Astrocyte (in vitro differentiated cells and primary cell): ENCODE results near the gene EVL. TPM values are rescaled to one million over a fixed set of nuclear protein-coding genes. Genes with fewer than 3 reads are reported as not detected.

ENCODE experiments used
- DNase-seq: peaks from one replicate; pipeline ENCODE4 v3.0.0-alpha.2; 2010; ENCODE audit warnings: low read depth
- FAIRE-seq: peaks from 2 replicates; lab custom pipeline; 2011; peaks lifted over from hg19 to GRCh38; lab: Jason Lieb, UNC
- H2AFZ ChIP-seq: 2 replicates; pipeline ENCODE4 v1.6.0; 2012; ENCODE audit warnings: low read depth, low read length, inconsistent platforms
- H3K27ac ChIP-seq: 2 replicates; pipeline ENCODE4 v1.5.1; 2011; ENCODE audit warnings: low read depth, low read length, inconsistent platforms
- H3K27me3 ChIP-seq: 2 replicates; pipeline ENCODE4 v1.6.0; 2011; ENCODE audit warnings: low read length, inconsistent platforms; ENCODE audit not compliant: insufficient read depth
- H3K36me3 ChIP-seq: 2 replicates; pipeline ENCODE4 v1.5.1; 2011; ENCODE audit warnings: low read length, inconsistent platforms; ENCODE audit not compliant: insufficient read depth
- H3K4me1 ChIP-seq: 2 replicates; pipeline ENCODE4 v1.5.1; 2011; ENCODE audit warnings: low read length, inconsistent platforms; ENCODE audit not compliant: insufficient read depth
- H3K4me2 ChIP-seq: 2 replicates; pipeline ENCODE4 v1.6.0; 2012; ENCODE audit warnings: low read length, inconsistent platforms
- H3K4me3 ChIP-seq: 2 replicates; pipeline ENCODE4 v1.5.1; 2011; ENCODE audit warnings: low read depth, mild to moderate bottlenecking, low read length, inconsistent platforms; ENCODE audit not compliant: insufficient read depth
- H3K79me2 ChIP-seq: 2 replicates; pipeline ENCODE4 v1.6.0; 2012; ENCODE audit warnings: mild to moderate bottlenecking, low read length, inconsistent platforms; ENCODE audit not compliant: insufficient read depth
- H3K9ac ChIP-seq: 2 replicates; pipeline ENCODE4 v1.6.0; 2012; ENCODE audit warnings: mild to moderate bottlenecking, low read length, inconsistent platforms
- H3K9me3 ChIP-seq: 2 replicates; pipeline ENCODE4 v1.5.1; 2012; ENCODE audit warnings: low read depth, mild to moderate bottlenecking, low read length, inconsistent platforms; ENCODE audit not compliant: insufficient read depth
- H4K20me1 ChIP-seq: 2 replicates; pipeline ENCODE4 v1.6.0; 2012; ENCODE audit warnings: low read length, inconsistent platforms; ENCODE audit not compliant: insufficient read depth
- H3K27ac Mint-ChIP-seq: one replicate; pipeline ENCODE4 v1.8.0; 2021; ENCODE audit warnings: mild to moderate bottlenecking, mixed read lengths; ENCODE audit not compliant: unreplicated experiment
- H3K27me3 Mint-ChIP-seq: one replicate; pipeline ENCODE4 v1.8.0; 2021; ENCODE audit warnings: low read depth, mixed read lengths; ENCODE audit not compliant: unreplicated experiment
- H3K36me3 Mint-ChIP-seq: one replicate; pipeline ENCODE4 v1.8.0; 2021; ENCODE audit warnings: low read depth, mixed read lengths; ENCODE audit not compliant: unreplicated experiment
- H3K4me1 Mint-ChIP-seq: one replicate; pipeline ENCODE4 v1.8.0; 2021; ENCODE audit warnings: low read depth, mixed read lengths; ENCODE audit not compliant: unreplicated experiment
- H3K4me3 Mint-ChIP-seq: one replicate; pipeline ENCODE4 v1.8.0; 2021; ENCODE audit warnings: mild to moderate bottlenecking, moderate library complexity, mixed read lengths; ENCODE audit not compliant: unreplicated experiment
- H3K9me3 Mint-ChIP-seq: one replicate; pipeline ENCODE4 v1.8.0; 2021; ENCODE audit warnings: mild to moderate bottlenecking, mixed read lengths; ENCODE audit not compliant: unreplicated experiment
- EZH2 ChIP-seq: IDR thresholded peaks from 2 replicates; pipeline ENCODE4 v1.6.1; 2012; ENCODE audit warnings: mild to moderate bottlenecking, low read length, inconsistent platforms; ENCODE audit not compliant: insufficient read depth
- total RNA-seq: library from RNA; stranded (reverse); gene quantifications from 2 replicates; pipeline ENCODE4 v1.2.1, GENCODE V29; 2021
- TF ChIP-seq, protein P1 (sequence below): IDR thresholded peaks from 2 replicates; pipeline ENCODE4 v1.5.1; 2011; ENCODE audit warnings: low read depth, mild to moderate bottlenecking, inconsistent platforms, low read length, moderate library complexity; ENCODE audit not compliant: insufficient read depth

The EVL gene
- total RNA-seq, 1 donor from 2014 or later: 48.9 TPM

DNA sequence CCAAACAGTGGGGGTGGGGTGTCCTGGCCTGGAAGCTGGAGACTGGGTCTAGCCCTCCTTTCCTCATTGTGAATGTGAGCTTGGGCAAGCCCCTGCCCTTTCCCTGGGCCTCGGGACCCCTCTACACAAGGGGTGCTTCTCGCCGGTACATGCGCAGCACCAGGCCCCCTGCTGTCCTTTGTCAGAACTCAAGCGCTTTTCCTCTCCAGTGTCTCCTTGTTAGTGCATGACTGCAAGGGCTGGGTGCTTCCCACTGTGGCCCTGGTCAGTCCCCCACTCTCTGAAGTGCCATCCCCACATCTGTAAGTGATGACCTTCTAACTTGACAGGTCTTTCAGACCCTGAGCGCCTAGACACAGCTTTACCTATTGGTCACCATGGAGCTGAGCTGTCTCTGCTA, 50.0 kb downstream of the EVL start:
- H3K27ac ChIP-seq: no peak overlapping the region
- Mint-ChIP-seq H3K4me1 (peaks cover 16% of the 10 kb centered on the region), H3K9me3 (no peaks in the 10 kb centered on the region), H3K4me3 (no peak overlapping the region), H3K27ac (no peak overlapping the region), H3K36me3 (peaks cover 11% of the 10 kb centered on the region), H3K27me3 (no peaks in the 10 kb centered on the region)
- DNase-seq (no peak), FAIRE-seq (no peak)
- H3K9me3 ChIP-seq: no peaks in the 10 kb centered on the region
- no peak overlapping the region for H3K4me3 ChIP-seq
- H3K36me3 ChIP-seq: no peaks in the 10 kb centered on the region
- H4K20me1 ChIP-seq: peaks cover 35% of the 10 kb centered on the region
- no peak overlapping the region for H3K4me2 ChIP-seq
- H2AFZ ChIP-seq: no peak overlapping the region
- no peaks in the 10 kb centered on the region for H3K27me3 ChIP-seq
- no peaks in the 10 kb centered on the region for H3K79me2 ChIP-seq
- peaks cover 2% of the 10 kb centered on the region for H3K4me1 ChIP-seq
- TF ChIP-seq, protein P1, sequence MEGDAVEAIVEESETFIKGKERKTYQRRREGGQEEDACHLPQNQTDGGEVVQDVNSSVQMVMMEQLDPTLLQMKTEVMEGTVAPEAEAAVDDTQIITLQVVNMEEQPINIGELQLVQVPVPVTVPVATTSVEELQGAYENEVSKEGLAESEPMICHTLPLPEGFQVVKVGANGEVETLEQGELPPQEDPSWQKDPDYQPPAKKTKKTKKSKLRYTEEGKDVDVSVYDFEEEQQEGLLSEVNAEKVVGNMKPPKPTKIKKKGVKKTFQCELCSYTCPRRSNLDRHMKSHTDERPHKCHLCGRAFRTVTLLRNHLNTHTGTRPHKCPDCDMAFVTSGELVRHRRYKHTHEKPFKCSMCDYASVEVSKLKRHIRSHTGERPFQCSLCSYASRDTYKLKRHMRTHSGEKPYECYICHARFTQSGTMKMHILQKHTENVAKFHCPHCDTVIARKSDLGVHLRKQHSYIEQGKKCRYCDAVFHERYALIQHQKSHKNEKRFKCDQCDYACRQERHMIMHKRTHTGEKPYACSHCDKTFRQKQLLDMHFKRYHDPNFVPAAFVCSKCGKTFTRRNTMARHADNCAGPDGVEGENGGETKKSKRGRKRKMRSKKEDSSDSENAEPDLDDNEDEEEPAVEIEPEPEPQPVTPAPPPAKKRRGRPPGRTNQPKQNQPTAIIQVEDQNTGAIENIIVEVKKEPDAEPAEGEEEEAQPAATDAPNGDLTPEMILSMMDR: no peak
- no peak for TF ChIP-seq EZH2
- no peak overlapping the region for H3K9ac ChIP-seq

DNA sequence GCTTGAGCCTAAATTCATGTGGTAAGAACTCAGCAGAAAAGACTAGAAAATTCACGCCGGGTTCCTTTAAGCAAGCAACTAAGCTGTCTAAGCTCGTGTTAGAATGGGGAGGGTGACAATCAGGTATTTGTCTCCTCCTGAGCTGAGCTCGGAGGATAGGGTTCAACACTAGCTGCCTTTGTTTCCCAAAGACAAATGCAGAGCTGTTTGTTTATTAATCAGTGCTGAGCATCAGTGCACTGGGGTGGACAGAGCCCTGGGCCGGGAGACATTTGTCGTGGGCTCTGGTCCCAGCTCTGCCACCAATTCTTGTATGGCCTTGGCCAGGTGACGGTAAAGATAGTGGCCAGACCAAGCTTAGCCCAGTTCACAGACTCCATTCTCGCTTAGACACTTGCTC, 50.5 kb downstream of the EVL start:
- Mint-ChIP-seq H3K36me3 (peaks cover 15% of the 10 kb centered on the region), H3K9me3 (no peaks in the 10 kb centered on the region), H3K4me3 (no peak overlapping the region), H3K27ac (no peak overlapping the region), H3K4me1 (peaks cover 16% of the 10 kb centered on the region), H3K27me3 (no peaks in the 10 kb centered on the region)
- no peak for TF ChIP-seq EZH2
- TF ChIP-seq, protein P1: no peak
- no peak overlapping the region for H3K27ac ChIP-seq
- no peak overlapping the region for H3K9ac ChIP-seq
- no peaks in the 10 kb centered on the region for H3K27me3 ChIP-seq
- no peak overlapping the region for H3K4me3 ChIP-seq
- H3K4me2 ChIP-seq: no peak overlapping the region
- peaks cover 35% of the 10 kb centered on the region for H4K20me1 ChIP-seq
- DNase-seq (no peak), FAIRE-seq (no peak)
- H3K79me2 ChIP-seq: no peaks in the 10 kb centered on the region
- H2AFZ ChIP-seq: no peak overlapping the region
- H3K36me3 ChIP-seq: no peaks in the 10 kb centered on the region
- no peaks in the 10 kb centered on the region for H3K9me3 ChIP-seq
- peaks cover 2% of the 10 kb centered on the region for H3K4me1 ChIP-seq

DNA sequence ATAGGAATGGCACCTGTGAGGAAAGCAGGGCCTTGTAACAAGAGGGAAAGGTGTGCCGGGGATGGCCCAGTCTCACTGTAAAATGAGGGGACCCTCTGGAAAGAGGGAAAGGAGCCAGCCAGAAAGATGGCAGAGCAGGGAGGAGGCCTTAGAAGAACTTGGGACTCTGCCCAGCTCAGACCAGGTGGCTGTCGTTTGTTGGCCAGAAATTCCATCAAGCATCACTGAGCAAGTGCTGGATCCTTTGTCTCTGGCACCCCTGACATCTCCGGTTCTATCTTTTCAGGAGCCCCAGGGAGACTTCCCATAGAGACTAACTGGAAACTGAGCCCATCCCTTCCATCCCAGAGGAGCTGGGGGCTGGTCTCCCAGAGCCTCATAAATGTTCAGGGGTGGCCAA, 50.9 kb downstream of the EVL start:
- peaks cover 15% of the 10 kb centered on the region for H3K36me3 Mint-ChIP-seq

More for the DNA sequence above, 50.9 kb downstream of the EVL start:
- Histone ChIP-seq H3K36me3 (no peaks in the 10 kb centered on the region), H2AFZ (no peak overlapping the region), H3K27me3 (no peaks in the 10 kb centered on the region), H3K9ac (no peak overlapping the region), H3K4me1 (peaks cover 2% of the 10 kb centered on the region), H3K4me3 (no peak overlapping the region), H3K79me2 (no peaks in the 10 kb centered on the region), H3K4me2 (no peak overlapping the region), H4K20me1 (peaks cover 39% of the 10 kb centered on the region), H3K27ac (no peak overlapping the region), H3K9me3 (no peaks in the 10 kb centered on the region)
- FAIRE-seq: no peak
- TF ChIP-seq, protein P1: no peak
- TF ChIP-seq EZH2: no peak
- no peaks in the 10 kb centered on the region for H3K27me3 Mint-ChIP-seq
- no peak overlapping the region for H3K4me3 Mint-ChIP-seq
- H3K27ac Mint-ChIP-seq: no peak overlapping the region
- H3K9me3 Mint-ChIP-seq: no peaks in the 10 kb centered on the region
- H3K4me1 Mint-ChIP-seq: peaks cover 16% of the 10 kb centered on the region
- no peak for DNase-seq
